NCI-H128 (cell line): ENCODE data around the gene RGS7.
"Not testable (repeated sequence)": the region's sequence is repeated elsewhere in the genome, so short reads cannot be mapped to it uniquely, and the experiment has no call there.

Experiments used
- DNase-seq: peaks from one replicate; lab custom pipeline; 2025; ENCODE audit not compliant: unreplicated experiment; lab: John Stamatoyannopoulos, UW

Gene RGS7

DNA sequence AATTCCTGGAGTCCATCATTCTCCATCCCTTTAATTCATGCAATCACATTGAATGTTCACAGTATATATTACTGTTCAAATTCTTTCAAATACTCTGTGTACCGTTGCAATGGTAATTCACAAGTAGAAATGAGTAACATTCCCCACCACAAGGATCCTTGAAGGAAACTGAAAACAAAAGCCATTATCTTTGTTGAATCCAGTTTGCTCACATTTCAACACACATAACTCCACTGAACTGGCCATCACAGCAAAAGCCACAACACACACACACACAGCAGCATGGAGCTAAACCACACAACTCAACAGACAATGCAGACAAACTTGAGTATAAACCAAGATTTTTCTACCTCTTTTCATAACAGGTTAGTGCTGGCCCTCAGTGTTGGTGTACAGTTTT is 556.7 kb downstream of the RGS7 start:
- no peak for DNase-seq

DNA sequence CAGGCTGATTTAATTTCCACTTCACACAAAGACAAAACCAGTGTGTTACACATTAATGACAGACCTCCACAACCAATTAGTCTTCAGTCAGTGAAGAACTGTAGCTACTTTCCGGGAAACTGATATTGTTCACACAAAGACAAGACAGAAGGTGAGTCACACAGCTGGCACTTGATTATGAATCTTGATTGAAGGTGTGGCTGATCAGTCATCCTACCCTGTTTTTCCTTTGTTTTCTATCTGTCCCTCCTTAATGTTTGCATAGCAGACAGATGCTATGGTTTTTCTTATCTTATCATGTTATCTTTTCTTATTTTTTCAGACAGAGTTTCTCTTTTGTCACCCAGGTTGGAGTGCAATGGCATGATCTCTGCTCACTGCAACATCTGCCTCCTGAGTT is 560.0 kb downstream of the RGS7 start:
- DNase-seq: no peak

- no peak for DNase-seq
These were observed 562.8 kb downstream of the RGS7 start for GRCh38 chr1:240794046-240794843.

- no peak for DNase-seq
These were observed 564.0 kb downstream of the RGS7 start for GRCh38 chr1:240792915-240793529.

GRCh38 chr1:240790856-240791255 is 566.1 kb downstream of the RGS7 start:
- no peak for DNase-seq

GRCh38 chr1:240786880-240787279 is 570.1 kb downstream of the RGS7 start:
- no peak for DNase-seq

DNA sequence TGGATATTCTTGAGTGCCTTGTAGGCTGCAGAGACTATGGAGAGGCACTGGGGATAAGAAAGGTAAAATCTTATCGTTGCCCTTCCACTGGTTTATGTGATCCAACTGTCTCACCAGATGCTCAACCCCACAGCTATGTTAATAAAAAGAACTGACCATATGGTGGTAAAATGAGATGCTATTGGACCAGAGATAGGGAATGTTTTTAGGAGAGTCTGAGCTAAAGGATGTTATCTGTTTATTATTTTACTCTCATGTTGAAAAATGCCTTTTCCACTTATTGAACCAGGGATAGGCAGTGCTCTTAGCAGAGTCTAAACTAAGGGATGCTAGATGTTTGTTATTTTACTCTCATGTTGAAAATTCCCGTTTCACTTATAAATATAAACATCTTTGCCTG is 572.2 kb downstream of the RGS7 start:
- DNase-seq: no peak

DNA sequence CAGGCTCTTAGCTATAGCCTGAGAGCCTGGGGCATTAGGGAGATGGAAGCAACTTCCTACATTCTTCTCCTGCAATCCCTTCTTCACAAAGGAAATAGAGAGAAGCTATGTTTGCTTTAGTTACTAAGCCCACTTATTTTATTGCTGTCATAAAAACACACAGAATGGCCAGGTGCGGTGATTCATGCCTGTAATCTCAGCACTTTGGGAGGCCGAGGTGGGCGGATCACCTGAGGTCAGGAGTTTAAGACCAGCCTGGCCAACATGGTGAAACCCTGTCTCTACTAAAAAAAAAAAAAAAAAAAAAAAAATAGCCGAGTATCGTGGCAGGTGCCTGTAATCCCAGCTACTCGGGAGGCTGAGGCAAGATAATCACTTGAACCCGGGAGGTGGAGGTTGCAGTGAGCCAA is 573.3 kb downstream of the RGS7 start:
- not testable (repeated sequence) for DNase-seq

GRCh38 chr1:240776237-240776636 is 580.8 kb downstream of the RGS7 start:
- no peak for DNase-seq

GRCh38 chr1:240772131-240772530 is 584.9 kb downstream of the RGS7 start:
- DNase-seq: no peak

GRCh38 chr1:240771450-240771849 is 585.6 kb downstream of the RGS7 start:
- DNase-seq: no peak

DNA sequence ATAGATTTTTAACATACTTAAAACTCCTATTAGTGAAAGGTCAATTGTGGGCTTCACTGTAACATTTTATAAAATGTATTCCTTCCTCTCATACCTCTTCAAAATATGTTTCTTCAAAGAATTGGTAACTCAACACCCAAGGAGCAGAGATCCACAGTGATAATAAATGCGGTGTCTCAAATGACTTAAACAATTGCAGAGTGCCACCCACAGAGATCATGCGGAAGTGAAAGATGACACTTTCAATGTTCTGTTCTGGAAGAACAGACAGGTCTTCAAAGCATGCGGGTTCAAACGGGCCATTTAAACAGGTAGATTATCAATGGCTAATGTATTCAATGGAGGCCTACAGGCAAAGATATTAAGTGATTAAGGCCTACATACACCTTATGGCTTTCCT is 588.0 kb downstream of the RGS7 start:
- DNase-seq: peak; percentile 35

DNA sequence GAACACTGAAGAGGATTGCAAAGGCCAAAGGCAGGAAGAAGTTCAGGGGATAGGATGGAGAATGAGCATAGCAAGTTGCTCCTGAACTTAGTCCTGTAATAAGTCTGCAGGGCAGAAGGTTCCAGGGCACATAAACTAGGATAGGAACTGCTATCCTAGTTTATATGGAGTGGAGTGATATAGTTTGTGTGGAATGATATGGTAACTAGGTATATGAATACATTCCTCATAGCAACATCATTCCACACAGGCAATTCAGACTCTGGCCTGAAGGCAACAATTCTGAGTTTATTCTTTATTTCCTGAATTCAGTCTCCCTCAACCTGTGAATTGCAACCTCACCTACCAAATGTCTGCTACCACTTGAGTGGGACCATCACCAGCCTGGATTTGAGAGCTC is 590.2 kb downstream of the RGS7 start:
- no peak for DNase-seq

DNA sequence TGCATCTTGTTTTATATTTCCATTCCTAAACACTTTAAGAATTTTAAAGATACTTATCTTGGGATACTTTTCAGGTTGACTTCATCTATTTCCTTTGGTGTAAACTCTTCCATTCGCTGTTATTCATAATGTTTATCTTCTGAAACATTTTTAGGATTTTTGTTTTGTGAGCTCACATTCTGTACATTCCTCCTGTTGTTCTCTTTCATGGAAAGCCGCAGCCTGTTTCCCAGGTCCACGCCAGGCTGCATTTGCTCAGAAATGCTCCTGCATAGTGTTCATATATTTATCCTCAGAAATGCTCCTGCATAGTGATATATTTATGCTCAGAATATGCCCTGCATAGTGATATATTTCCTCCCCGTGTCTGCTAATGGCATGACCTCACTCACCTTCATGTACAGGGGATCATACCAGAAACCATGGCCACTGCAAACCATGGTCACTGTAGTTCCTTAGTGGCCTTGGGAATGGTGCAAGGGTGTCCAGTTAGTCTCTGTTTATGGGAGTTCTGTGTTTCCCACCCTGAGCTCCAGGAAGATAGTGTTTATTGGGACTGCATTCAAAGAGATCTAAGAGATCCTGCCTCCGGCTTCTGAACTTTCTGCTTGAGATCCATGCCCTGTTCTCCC is 591.2 kb downstream of the RGS7 start:
- no peak for DNase-seq

GRCh38 chr1:240763771-240764170 is 593.2 kb downstream of the RGS7 start:
- DNase-seq: no peak

DNA sequence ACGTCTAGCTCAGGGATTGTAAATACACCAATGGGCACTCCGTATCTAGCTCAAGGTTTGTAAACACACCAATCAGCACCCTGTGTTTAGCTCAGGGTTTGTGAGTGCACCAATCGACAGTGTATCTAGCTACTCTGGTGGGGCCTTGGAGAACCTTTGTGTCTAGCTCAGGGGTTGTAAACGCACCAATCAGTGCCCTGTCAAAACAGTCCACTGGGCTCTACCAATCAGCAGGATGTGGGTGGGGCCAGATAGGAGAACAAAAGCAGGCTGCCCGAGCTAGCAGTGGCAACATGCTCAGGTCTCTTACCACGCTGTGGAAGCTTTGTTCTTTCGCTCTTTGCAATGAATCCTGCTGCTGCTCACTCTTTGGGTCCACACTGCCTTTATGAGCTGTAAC is 593.9 kb downstream of the RGS7 start:
- DNase-seq: not testable (repeated sequence)

DNA sequence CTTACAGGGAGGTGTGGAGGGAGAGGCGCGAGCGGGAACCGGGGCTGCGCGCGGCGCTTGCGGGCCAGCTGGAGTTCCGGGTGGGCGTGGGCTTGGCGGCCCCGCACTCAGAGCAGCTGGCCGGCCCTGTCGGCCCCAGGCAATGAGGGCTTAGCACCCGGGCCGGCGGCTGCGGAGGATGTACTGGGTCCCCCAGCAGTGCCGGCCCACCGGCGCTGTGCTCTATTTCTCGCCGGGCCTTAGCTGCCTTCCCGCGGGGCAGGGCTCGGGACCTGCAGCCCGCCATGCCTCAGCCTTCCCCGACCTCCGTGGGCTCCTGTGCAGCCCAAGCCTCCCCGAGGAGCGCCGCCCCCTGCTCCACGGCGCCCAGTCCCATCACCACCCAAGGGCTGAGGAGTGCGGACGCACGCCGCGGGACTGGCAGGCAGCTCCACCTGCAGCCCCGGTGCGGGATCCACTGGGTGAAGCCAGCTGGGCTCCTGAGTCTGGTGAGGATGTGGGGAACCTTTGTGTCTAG is 594.5 kb downstream of the RGS7 start:
- not testable (repeated sequence) for DNase-seq

GRCh38 chr1:240758777-240759176 is 598.2 kb downstream of the RGS7 start:
- not testable (repeated sequence) for DNase-seq

GRCh38 chr1:240758296-240758695 is 598.7 kb downstream of the RGS7 start:
- no peak for DNase-seq

DNA sequence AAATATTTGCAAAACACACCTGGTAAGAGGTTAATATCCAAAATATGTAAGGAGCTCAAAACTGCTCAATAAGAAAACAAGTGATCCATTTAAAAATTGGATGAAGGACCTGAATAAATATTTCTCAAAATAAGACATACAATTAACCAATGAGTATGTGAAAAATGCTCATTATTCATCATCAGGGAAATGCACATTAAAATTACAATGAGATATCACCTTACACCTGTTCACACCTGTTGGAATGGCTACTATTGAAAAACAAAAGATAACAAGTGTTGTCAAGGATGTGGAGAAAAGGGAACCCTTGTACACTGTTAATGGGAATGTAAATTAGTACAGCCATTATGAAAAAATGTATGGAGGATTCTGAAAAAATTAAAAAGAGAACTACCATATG is 609.1 kb downstream of the RGS7 start:
- no peak for DNase-seq

- DNase-seq: no peak
These were observed 613.3 kb downstream of the RGS7 start for GRCh38 chr1:240743705-240744104.

DNA sequence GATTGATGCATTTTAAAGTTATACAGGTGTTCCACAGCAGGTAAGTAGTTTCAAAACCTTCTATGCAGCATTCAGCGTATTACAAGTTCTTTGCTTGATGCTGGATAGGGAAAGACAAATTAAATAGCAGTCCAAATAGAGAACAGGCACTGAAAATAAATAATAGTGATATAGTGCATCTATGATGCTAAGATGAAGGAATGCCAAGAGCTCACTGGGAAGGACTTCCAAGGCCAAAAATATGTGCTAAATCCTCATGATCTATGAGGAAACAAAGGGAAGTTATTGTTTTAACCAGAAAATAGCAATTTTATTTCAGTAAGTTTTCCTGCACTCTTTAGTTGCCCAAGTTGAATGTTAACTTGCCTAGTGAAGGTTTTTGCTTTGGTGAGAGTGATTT is 617.3 kb downstream of the RGS7 start:
- no peak for DNase-seq
